Measurements from ENCODE around the gene NT5M.

Gene NT5M

DNA sequence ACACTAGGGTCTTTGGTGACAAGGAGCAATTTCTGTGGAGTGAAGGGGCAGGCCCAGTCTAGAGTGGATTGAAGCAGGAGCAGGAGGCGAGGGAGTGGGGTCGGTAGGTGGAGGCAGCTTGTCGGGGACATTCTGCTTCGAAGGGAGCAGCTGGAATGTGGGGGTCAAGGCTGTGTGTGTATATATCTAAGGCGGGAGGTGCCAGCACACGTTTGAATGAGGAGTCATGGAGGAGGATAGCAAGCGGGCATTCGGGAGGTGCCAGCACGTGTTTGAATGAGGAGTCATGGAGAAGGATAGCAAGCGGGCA lies 17.7 kb downstream of the NT5M start:
- TF ChIP-seq, protein P1, sequence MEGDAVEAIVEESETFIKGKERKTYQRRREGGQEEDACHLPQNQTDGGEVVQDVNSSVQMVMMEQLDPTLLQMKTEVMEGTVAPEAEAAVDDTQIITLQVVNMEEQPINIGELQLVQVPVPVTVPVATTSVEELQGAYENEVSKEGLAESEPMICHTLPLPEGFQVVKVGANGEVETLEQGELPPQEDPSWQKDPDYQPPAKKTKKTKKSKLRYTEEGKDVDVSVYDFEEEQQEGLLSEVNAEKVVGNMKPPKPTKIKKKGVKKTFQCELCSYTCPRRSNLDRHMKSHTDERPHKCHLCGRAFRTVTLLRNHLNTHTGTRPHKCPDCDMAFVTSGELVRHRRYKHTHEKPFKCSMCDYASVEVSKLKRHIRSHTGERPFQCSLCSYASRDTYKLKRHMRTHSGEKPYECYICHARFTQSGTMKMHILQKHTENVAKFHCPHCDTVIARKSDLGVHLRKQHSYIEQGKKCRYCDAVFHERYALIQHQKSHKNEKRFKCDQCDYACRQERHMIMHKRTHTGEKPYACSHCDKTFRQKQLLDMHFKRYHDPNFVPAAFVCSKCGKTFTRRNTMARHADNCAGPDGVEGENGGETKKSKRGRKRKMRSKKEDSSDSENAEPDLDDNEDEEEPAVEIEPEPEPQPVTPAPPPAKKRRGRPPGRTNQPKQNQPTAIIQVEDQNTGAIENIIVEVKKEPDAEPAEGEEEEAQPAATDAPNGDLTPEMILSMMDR (IDR thresholded peaks at IDR 0.05; ENCODE audit: insufficient read depth, low read length, missing control alignments), result no peak
- ChIA-PET POLR2A (no interaction called here), CTCF (no interaction called here)
- no peak overlapping the region for H3K4me3 ChIP-seq (ENCODE audit: low read depth, low read length)
- DNase-seq (ENCODE audit: low read depth, low spot score), result no peak

DNA sequence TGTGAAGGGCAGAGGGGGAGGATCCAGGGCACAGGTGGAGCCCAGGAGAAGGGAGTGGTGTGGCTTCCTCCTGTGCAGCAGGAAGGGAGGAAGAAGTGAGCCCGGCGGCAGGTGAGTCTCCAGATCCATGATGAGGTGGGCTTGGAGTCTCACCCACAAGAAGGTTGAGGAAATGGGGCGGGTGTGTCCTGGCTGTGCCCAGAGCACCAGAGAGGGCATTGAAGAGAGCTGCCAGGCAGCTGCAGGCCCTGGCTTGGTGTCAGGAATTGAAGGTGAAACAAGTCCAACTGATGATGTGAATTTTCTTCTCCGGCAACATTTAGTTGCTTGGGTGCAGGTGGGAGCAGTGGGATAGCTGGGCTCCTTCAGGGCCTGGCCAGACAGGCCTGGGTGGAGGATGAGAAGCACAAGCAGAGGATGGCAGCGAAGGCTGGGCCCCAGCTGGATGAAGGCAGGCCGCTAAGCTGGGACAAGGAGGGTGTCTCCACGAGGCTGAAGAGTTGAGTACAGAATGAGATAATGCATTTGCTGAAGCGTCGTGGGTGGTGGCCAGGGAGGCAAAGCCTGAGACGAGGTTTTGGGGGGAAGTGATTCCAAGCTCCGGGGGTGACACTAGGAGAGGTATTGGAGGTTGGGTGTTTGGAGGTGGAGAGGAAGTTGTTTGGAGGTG lies 18.3 kb downstream of the NT5M start:
- ChIA-PET POLR2A (no interaction called here), CTCF (no interaction called here)
- TF ChIP-seq, protein P1 (IDR thresholded peaks at IDR 0.05; ENCODE audit: insufficient read depth, low read length, missing control alignments), result no peak
- no peak for DNase-seq (ENCODE audit: low read depth, low spot score)
- H3K4me3 ChIP-seq (ENCODE audit: low read depth, low read length), result no peak overlapping the region

DNA sequence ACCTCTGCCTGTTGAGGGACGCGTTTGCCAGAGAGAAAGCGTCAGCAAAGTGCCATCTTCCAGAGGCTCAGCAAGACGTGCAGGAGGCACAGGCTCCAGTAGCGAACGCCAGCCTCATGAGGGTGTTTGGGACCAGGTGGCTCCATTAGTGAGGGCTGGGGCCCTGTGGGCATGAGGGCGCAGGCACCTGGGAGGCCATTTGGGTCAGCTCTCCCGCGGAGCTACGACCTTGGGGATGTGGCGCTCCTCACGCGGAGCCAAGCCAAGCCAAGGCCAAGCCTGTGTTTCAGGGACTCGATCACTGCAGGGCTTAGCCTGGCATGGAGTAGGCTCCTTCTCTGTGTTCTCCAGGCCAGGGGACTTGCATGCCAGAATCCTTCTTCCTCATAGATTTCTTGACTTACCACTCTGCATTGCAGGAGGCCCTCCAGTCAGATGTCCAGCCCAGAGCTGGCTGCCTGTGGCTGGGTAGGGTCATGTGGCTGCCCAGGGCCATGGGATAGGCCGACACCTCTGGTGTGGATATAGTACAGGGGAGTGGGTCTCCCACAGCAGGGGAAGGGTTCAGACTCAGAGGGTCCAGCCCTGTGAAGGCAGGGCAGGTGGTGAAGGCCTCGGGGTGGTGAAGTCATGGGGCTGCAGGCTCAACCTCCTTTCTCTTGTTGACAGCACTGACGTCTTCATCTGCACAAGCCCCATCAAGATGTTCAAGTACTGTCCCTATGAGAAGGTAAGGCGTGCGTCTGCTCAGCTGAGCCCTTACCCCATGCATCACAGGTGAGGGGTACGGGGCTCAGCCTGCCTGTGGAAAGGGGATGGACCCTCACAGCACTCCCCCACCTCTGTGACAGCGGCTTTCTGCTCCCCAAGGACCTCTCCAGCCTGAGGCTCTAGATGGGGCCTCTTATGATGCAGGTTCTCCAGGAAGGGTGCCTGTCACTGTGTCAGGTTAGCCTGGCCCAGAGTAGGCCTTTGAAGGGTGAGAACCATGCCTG lies 19.6 kb downstream of the NT5M start:
- ChIA-PET POLR2A (no interaction called here), CTCF (no interaction called here)
- no peak overlapping the region for H3K4me3 ChIP-seq (ENCODE audit: low read depth, low read length)
- TF ChIP-seq, protein P1 (IDR thresholded peaks at IDR 0.05; ENCODE audit: insufficient read depth, low read length, missing control alignments), result no peak
- DNase-seq (ENCODE audit: low read depth, low spot score), result no peak

DNA sequence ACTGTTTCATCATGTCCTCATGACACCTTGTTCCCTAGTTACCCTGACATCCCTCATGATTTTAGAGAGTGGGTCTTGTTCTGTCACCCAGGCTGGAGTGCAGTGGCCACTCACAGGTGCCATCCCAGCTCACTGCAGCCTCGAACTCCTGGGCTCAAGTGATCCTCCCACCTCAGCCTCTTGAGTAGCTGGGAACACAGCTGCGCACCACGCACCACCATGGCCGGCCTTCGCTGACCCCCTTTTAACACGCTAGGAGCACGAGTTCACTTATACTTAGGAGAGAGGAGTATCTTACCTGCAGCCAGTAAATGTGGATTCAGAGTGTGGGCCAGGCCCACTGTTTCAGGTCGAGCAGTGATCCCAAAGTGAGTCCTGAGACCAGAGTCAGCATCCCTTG lies 21.4 kb downstream of the NT5M start:
- TF ChIP-seq, protein P1 (IDR thresholded peaks at IDR 0.05; ENCODE audit: insufficient read depth, low read length, missing control alignments), result no peak
- CTCF ChIA-PET, result no interaction called here
- no peak overlapping the region for H3K4me3 ChIP-seq (ENCODE audit: low read depth, low read length)
- DNase-seq (ENCODE audit: low read depth, low spot score), result no peak
- POLR2A ChIA-PET, result no interaction called here

DNA sequence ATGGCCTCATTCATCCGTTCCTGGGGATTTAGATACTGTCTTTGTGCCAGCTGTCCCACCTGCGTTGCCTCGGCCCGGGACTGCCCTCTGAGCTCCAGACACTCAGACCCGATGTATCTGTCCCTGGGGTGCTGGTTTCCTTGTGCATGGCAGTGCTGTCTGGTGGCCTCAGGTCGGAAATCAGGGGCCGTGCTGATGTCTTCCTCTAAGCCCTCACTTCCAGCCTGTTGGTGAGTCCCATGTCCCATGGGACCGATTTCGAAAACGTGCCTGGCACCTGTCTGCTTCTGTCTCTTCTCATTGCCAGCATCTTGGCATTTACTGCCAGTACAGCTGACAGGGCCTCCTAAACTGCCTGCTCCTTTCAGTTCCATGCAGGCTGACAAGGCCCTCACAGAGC lies 22.1 kb downstream of the NT5M start:
- ChIA-PET POLR2A (no interaction called here), CTCF (interaction anchor here (1.3 kb wide), 1 partner anchor 10 kb away, joined by 3 read pairs; no protein-coding TSS in a partner anchor)
- H3K4me3 ChIP-seq (ENCODE audit: low read depth, low read length), result no peak overlapping the region
- TF ChIP-seq, protein P1 (IDR thresholded peaks at IDR 0.05; ENCODE audit: insufficient read depth, low read length, missing control alignments), result no peak
- DNase-seq (ENCODE audit: low read depth, low spot score), result no peak

DNA sequence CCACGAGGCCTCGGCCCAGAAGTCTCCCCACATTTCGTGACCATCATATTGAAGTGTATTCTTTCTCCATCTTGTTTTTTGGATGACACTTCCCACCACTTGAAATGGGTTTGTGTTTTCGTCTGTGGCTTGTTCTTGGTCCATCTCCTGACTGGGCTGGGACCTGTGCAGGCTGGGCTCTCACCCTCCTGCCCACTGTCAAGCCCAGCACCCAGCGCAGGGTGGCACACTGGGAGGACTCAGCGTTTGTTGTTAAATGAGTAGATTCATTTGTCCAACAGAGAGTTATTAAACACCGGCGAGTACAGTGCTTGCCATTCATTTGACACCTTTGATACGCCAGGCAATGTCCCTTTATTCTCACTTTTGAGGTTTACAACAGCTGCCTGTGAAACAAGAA lies 22.6 kb downstream of the NT5M start:
- TF ChIP-seq, protein P1 (IDR thresholded peaks at IDR 0.05; ENCODE audit: insufficient read depth, low read length, missing control alignments), result no peak
- H3K4me3 ChIP-seq (ENCODE audit: low read depth, low read length), result no peak overlapping the region
- POLR2A ChIA-PET, result no interaction called here
- no peak for DNase-seq (ENCODE audit: low read depth, low spot score)
- CTCF ChIA-PET, result interaction anchor here (1.3 kb wide), 1 partner anchor 11 kb away, joined by 3 read pairs; no protein-coding TSS in a partner anchor

All from AG04449 (cell line).